SK-N-SH treated with all-trans-retinoic acid at 6 μM for 48 hours (cell line): ENCODE results near the gene BRD7.
A peak's percentile ranks its signal among the peaks of the same experiment; 100 is the strongest.

Source experiments
- ATAC-seq: fragments of 200-7000 bp; cut with Tn5 transposase; 3 replicates; pipeline ENCODE4 v1.9.1; 2020; ENCODE audit warnings: mild to moderate bottlenecking, moderate library complexity
- ARNTL ChIP-seq: fragments of 450-650 bp; formaldehyde crosslinking; IDR thresholded peaks from 2 replicates; pipeline ENCODE4 v1.5.0; 2020; ENCODE audit warnings: low read depth, mild to moderate bottlenecking, moderate library complexity, borderline replicate concordance
- CREB5 ChIP-seq: fragments of 250-450 bp; sonication (Bioruptor Pico); IDR thresholded peaks from 2 replicates; pipeline ENCODE4 v1.5.1; 2020; ENCODE audit warnings: low read depth, mild to moderate bottlenecking, moderate library complexity
- CSDC2 ChIP-seq: fragments of 250-450 bp; sonication (Bioruptor Pico); IDR thresholded peaks from 2 replicates; pipeline ENCODE4 v1.5.0; 2020; ENCODE audit warnings: mild to moderate bottlenecking, moderate library complexity
- CSRNP3 ChIP-seq: fragments of 250-450 bp; sonication (Bioruptor Pico); IDR thresholded peaks from 2 replicates; pipeline ENCODE4 v1.5.1; 2021; ENCODE audit warnings: mild to moderate bottlenecking, moderate library complexity
- ESRRG ChIP-seq: fragments of 250-450 bp; sonication (Bioruptor Pico); IDR thresholded peaks from 2 replicates; pipeline ENCODE4 v1.6.1; 2021; ENCODE audit warnings: mild to moderate bottlenecking
- GLIS3 ChIP-seq: fragments of 250-450 bp; sonication (Bioruptor Pico); IDR thresholded peaks from 2 replicates; pipeline ENCODE4 v1.5.0; 2020; ENCODE audit warnings: mild to moderate bottlenecking, moderate library complexity
- OSR1 ChIP-seq: fragments of 250-450 bp; sonication (Bioruptor Pico); IDR thresholded peaks from 2 replicates; pipeline ENCODE4 v1.8.0; 2022; ENCODE audit warnings: moderate library complexity, mild to moderate bottlenecking, inconsistent platforms
- PATZ1 ChIP-seq: fragments of 250-450 bp; sonication (Bioruptor Pico); IDR thresholded peaks from 2 replicates; pipeline ENCODE4 v1.8.0; 2020; ENCODE audit warnings: mild to moderate bottlenecking, moderate library complexity, borderline replicate concordance
- PPARA ChIP-seq: fragments of 250-450 bp; sonication (Bioruptor Pico); IDR thresholded peaks from 2 replicates; pipeline ENCODE4 v1.5.0; 2020; ENCODE audit warnings: mild to moderate bottlenecking, borderline replicate concordance
- RARB ChIP-seq: fragments of 250-450 bp; sonication (Bioruptor Pico); IDR thresholded peaks from 2 replicates; pipeline ENCODE4 v1.8.0; 2021; ENCODE audit warnings: mild to moderate bottlenecking, moderate library complexity
- TCF4 ChIP-seq: fragments of 250-450 bp; sonication (Bioruptor Pico); IDR thresholded peaks from 2 replicates; pipeline ENCODE4 v1.8.0; 2021; ENCODE audit warnings: mild to moderate bottlenecking, moderate library complexity, borderline replicate concordance
- TSHZ2 ChIP-seq: fragments of 250-450 bp; sonication (Bioruptor Pico); IDR thresholded peaks from 2 replicates; pipeline ENCODE4 v1.5.0; 2020; ENCODE audit warnings: mild to moderate bottlenecking, moderate library complexity
- ZFP3 ChIP-seq: fragments of 250-450 bp; sonication (Bioruptor Pico); IDR thresholded peaks from 2 replicates; pipeline ENCODE4 v1.5.0; 2020; ENCODE audit warnings: mild to moderate bottlenecking, moderate library complexity
- ZNF565 ChIP-seq: fragments of 450-650 bp; formaldehyde crosslinking; conservative IDR thresholded peaks from 2 replicates; pipeline ENCODE4 v1.5.0; 2020; ENCODE audit warnings: low read depth, mild to moderate bottlenecking, moderate library complexity
- ZNF70 ChIP-seq: fragments of 450-650 bp; formaldehyde crosslinking; IDR thresholded peaks from 2 replicates; pipeline ENCODE4 v1.5.0; 2020; ENCODE audit warnings: mild to moderate bottlenecking, moderate library complexity
- ZNF8 ChIP-seq: fragments of 450-650 bp; formaldehyde crosslinking; IDR thresholded peaks from 2 replicates; pipeline ENCODE4 v1.5.0; 2020; ENCODE audit warnings: mild to moderate bottlenecking, moderate library complexity

The BRD7 gene

GRCh38 chr16:50367777-50368409 is 895 bp downstream of the BRD7 start:
- peak; percentile 9; the same call in 2 of the 3 replicates for ATAC-seq
- no peak for TF ChIP-seq TCF4 (CRISPR knock-in tag)
- TF ChIP-seq CSRNP3 (CRISPR knock-in tag): no peak
- TF ChIP-seq PPARA (CRISPR knock-in tag): no peak
- TF ChIP-seq GLIS3: no peak
- no peak for TF ChIP-seq PATZ1 (CRISPR knock-in tag)
- no peak for TF ChIP-seq OSR1
- no peak for TF ChIP-seq CSDC2
- no peak for TF ChIP-seq TSHZ2 (CRISPR knock-in tag)
- no peak for TF ChIP-seq ZNF8
- TF ChIP-seq RARB (CRISPR knock-in tag): no peak
- TF ChIP-seq ARNTL (CRISPR knock-in tag): no peak
- TF ChIP-seq ZNF565 (CRISPR knock-in tag): no peak
- no peak for TF ChIP-seq ESRRG (CRISPR knock-in tag)
- no peak for TF ChIP-seq ZFP3 (CRISPR knock-in tag)

- no peak for ATAC-seq
- TF ChIP-seq CSRNP3 (CRISPR knock-in tag): no peak
- TF ChIP-seq RARB (CRISPR knock-in tag): no peak
- TF ChIP-seq ZNF70 (CRISPR knock-in tag): no peak
- no peak for TF ChIP-seq TSHZ2 (CRISPR knock-in tag)
- TF ChIP-seq CREB5 (CRISPR knock-in tag): no peak
Observed at GRCh38 chr16:50365791-50366575, 2.8 kb downstream of the BRD7 start.
